ENCODE measurements around the gene IP6K3. TPM values are rescaled to one million over a fixed set of nuclear protein-coding genes. Genes with fewer than 3 reads are reported as not detected.

IP6K3 gene
- total RNA-seq, 1 donor from 2014 or later: 0.75 TPM

DNA sequence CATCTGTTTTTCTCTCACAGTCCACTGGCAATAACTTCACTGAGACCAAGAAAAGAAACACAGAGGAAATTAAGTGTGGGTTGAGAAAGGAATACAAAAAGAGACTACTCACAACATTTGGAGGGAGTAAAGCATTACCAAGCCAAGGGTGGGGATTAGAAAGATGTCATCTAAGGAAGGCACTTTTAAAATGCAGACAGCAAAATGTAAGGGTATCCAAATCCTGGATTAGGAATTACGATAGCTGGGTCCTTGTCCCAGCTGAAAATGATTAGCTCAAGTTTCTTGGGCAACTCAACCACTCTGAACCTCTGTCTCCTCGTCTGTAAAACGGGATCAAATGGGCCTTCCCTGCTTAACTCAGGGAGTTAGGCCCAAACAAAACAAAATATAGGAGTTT is 40.0 kb upstream of the IP6K3 start:
- H3K27me3 Mint-ChIP-seq: no peaks in the 10 kb centered on the region
- H3K4me3 Mint-ChIP-seq: peak overlapping the region; percentile 96
- no peak for DNase-seq (ENCODE audit: extremely low spot score, unreplicated experiment)
- H3K9me3 Mint-ChIP-seq: no peaks in the 10 kb centered on the region
- peaks cover 22% of the 10 kb centered on the region for H3K36me3 Mint-ChIP-seq
- peaks cover 65% of the 10 kb centered on the region for H3K4me1 Mint-ChIP-seq (ENCODE audit: unreplicated experiment)
- H3K27ac Mint-ChIP-seq: no peak overlapping the region
- TF ChIP-seq, protein P1, sequence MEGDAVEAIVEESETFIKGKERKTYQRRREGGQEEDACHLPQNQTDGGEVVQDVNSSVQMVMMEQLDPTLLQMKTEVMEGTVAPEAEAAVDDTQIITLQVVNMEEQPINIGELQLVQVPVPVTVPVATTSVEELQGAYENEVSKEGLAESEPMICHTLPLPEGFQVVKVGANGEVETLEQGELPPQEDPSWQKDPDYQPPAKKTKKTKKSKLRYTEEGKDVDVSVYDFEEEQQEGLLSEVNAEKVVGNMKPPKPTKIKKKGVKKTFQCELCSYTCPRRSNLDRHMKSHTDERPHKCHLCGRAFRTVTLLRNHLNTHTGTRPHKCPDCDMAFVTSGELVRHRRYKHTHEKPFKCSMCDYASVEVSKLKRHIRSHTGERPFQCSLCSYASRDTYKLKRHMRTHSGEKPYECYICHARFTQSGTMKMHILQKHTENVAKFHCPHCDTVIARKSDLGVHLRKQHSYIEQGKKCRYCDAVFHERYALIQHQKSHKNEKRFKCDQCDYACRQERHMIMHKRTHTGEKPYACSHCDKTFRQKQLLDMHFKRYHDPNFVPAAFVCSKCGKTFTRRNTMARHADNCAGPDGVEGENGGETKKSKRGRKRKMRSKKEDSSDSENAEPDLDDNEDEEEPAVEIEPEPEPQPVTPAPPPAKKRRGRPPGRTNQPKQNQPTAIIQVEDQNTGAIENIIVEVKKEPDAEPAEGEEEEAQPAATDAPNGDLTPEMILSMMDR (conservative IDR thresholded peaks at IDR 0.05): no peak

DNA sequence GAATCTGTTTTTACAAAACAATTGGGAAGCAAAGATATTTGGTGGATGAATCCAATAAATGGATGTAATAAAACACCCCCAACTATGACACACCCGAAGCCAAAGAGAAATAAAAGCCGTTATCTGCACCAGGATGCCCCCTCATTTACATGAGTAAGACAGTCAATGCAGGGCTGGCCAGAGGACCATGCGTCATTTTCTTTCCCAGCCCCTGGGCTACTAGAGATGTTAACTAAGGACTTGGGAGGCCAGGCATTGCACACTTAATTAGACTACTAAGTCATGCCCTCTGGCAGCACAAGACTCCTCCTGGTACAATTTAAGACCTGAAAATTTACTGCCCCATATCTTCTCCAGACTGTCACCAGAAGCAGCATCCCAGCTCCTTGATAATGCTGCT is 39.1 kb upstream of the IP6K3 start:
- H3K27ac Mint-ChIP-seq: no peak overlapping the region
- no peaks in the 10 kb centered on the region for H3K27me3 Mint-ChIP-seq
- TF ChIP-seq, protein P1 (conservative IDR thresholded peaks at IDR 0.05): no peak
- no peaks in the 10 kb centered on the region for H3K9me3 Mint-ChIP-seq
- no peak overlapping the region for H3K4me3 Mint-ChIP-seq
- H3K4me1 Mint-ChIP-seq (ENCODE audit: unreplicated experiment): peaks cover 57% of the 10 kb centered on the region
- peaks cover 22% of the 10 kb centered on the region for H3K36me3 Mint-ChIP-seq
- no peak for DNase-seq (ENCODE audit: extremely low spot score, unreplicated experiment)

DNA sequence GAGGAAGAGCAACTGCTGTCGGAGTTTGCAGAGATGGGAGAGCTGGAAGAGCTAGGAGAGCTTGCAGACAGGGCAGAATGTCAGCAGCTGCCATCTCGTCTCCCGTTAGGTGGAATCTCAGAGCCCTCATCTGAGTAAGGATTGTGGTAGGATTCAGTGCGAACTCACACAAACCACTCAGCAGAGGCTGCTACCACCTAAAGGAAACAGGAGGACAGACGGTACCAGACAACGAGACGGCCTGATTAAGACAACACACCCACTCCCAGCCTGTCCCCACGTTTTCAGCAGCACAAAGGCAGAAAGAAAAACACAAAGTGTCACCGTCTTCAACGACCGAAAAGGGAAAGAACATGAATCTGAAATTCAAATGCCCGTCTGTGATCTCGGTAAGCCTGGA is 38.1 kb upstream of the IP6K3 start:
- no peak overlapping the region for H3K27ac Mint-ChIP-seq
- H3K4me3 Mint-ChIP-seq: no peak overlapping the region
- no peaks in the 10 kb centered on the region for H3K27me3 Mint-ChIP-seq
- peaks cover 26% of the 10 kb centered on the region for H3K36me3 Mint-ChIP-seq
- TF ChIP-seq, protein P1 (conservative IDR thresholded peaks at IDR 0.05): no peak
- no peak for DNase-seq (ENCODE audit: extremely low spot score, unreplicated experiment)
- H3K9me3 Mint-ChIP-seq: no peaks in the 10 kb centered on the region
- H3K4me1 Mint-ChIP-seq (ENCODE audit: unreplicated experiment): peaks cover 49% of the 10 kb centered on the region

DNA sequence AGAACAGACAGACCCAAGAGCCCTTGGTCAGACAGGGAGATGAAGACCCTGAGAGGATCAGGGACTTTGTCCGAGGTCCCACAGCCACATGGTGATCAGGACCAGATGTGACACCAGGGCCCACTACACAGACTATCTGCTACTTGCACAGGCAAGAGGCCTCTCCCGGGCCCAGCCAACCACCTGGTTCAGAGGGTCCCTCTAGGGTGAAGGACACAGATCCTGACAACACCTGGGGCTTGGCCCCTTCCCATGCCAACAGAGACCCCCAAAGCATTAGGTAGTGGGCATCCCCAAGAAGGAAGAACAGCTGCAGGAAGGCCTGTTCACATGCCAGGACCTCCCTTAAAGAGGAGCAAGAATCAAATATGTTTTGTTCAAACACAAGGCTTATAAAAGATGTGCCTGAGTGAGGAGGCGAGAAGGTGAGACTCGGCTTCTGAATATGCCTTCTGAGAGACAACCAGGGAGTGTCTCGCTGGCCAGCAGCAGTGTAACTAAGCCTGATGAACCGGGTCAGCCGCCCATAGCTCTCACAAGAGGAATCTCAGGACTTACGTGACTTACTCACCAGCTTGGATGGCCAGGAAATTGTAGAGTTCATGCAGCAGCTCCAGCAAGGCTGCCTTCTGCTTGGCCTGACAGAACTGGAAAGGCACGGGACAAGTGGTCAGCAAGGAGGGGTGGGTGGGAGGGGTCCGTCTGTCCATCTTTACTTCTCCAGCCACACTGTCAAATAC is 37.2 kb upstream of the IP6K3 start:
- H3K36me3 Mint-ChIP-seq: peaks cover 26% of the 10 kb centered on the region
- no peak overlapping the region for H3K4me3 Mint-ChIP-seq
- H3K4me1 Mint-ChIP-seq (ENCODE audit: unreplicated experiment): peaks cover 46% of the 10 kb centered on the region

DNA sequence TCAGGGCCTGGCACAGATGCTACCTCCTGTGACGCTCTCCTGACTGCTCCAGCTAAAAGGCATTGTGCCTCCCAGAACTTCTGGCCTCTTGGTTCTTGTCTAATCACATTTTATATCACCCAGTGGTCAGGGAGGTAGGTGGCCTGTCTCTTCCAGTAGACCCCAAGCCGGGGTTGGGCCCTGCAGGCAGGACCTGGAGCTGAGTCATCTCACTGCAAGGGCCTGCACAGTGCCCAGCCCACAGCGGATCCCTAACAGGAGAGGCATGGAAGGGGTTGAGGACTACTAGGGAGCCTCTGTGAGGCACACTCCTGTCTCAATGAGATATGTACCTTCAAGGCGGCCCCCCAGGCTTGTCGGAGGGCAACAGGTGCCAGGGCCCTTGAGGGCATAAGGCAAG is 35.9 kb upstream of the IP6K3 start:
- Mint-ChIP-seq H3K27me3 (no peaks in the 10 kb centered on the region), H3K4me3 (no peak overlapping the region), H3K36me3 (peaks cover 31% of the 10 kb centered on the region), H3K27ac (no peak overlapping the region), H3K4me1 (ENCODE audit: unreplicated experiment) (peaks cover 43% of the 10 kb centered on the region), H3K9me3 (no peaks in the 10 kb centered on the region)
- no peak for DNase-seq (ENCODE audit: extremely low spot score, unreplicated experiment)
- TF ChIP-seq, protein P1 (conservative IDR thresholded peaks at IDR 0.05): no peak

More for the DNA sequence above, 37.2 kb upstream of the IP6K3 start:
- Mint-ChIP-seq H3K27me3 (no peaks in the 10 kb centered on the region), H3K9me3 (no peaks in the 10 kb centered on the region), H3K27ac (no peak overlapping the region)
- DNase-seq (ENCODE audit: extremely low spot score, unreplicated experiment): no peak
- TF ChIP-seq, protein P1 (conservative IDR thresholded peaks at IDR 0.05): no peak
